Panc1 (cell line): ENCODE results near the gene NKD1. TPM values are rescaled to one million over a fixed set of nuclear protein-coding genes. Genes with fewer than 3 reads are reported as not detected.

Experiments used
- ATAC-seq: fragments of 200-7000 bp; cut with Tn5 transposase; 2 replicates; pipeline ENCODE4 v1.9.1; 2020; ENCODE audit warnings: mild to moderate bottlenecking, moderate library complexity
- BruUV-seq: library from RNA; stranded (reverse); fragments of 400-500 nt; replicated peaks from 2 replicates; lab custom pipeline; 2021; lab: Mats Ljungman, UMichigan
- CTCF ChIA-PET: fragments of 300-600 bp; sonication (Branson Sonifier 250); formaldehyde crosslinking; loops from one replicate; lab custom pipeline; 2022; ENCODE audit warnings: antibody characterized with exemption; lab: Charles Lee
- POLR2A ChIA-PET: fragments of 300-600 bp; sonication (Branson Sonifier 250); formaldehyde crosslinking; loops from one replicate; lab custom pipeline; 2022; ENCODE audit warnings: antibody characterized with exemption; lab: Charles Lee
- DNase-seq: peaks from one replicate; pipeline ENCODE4 v3.0.0-alpha.2; 2010; ENCODE audit warnings: low read depth, low spot score
- H3K27ac ChIP-seq: 2 replicates; pipeline ENCODE4 v1.5.1; 2011; ENCODE audit warnings: mild to moderate bottlenecking, low read length, inconsistent platforms
- H3K27me3 ChIP-seq: fragments of 200-500 bp; sonication (Bioruptor generic); 2 replicates; pipeline ENCODE4 v1.6.0; 2014; ENCODE audit warnings: low read length, inconsistent platforms; ENCODE audit not compliant: control insufficient read depth, insufficient read depth
- H3K36me3 ChIP-seq: fragments of 200-500 bp; sonication (Bioruptor generic); 2 replicates; pipeline ENCODE4 v1.5.1; 2014; ENCODE audit warnings: inconsistent platforms, mild to moderate bottlenecking, low read length, moderate library complexity; ENCODE audit not compliant: control insufficient read depth, insufficient read depth
- H3K4me1 ChIP-seq: 2 replicates; pipeline ENCODE4 v1.5.1; 2011; ENCODE audit warnings: inconsistent platforms, mild to moderate bottlenecking, low read length, moderate library complexity; ENCODE audit not compliant: control insufficient read depth, insufficient read depth
- H3K4me3 ChIP-seq, 2 experiments: 2 replicates each; pipeline ENCODE4 v1.5.1; 2011 to 2012; ENCODE audit warnings: low read depth in 2 of 2, low read length in 2 of 2, mild to moderate bottlenecking in 2 of 2, inconsistent platforms in 1 of 2, moderate library complexity in 1 of 2
- H3K9me3 ChIP-seq: fragments of 200-500 bp; sonication (Bioruptor generic); 2 replicates; pipeline ENCODE4 v1.5.1; 2014; ENCODE audit warnings: low read depth, mild to moderate bottlenecking, inconsistent platforms, low read length, moderate library complexity; ENCODE audit not compliant: control insufficient read depth, insufficient read depth
- POLR2AphosphoS5 ChIP-seq: IDR thresholded peaks from 2 replicates; pipeline ENCODE4 v1.6.1; 2012; ENCODE audit warnings: mild to moderate bottlenecking, low read depth, low read length, moderate library complexity
- SIN3A ChIP-seq: IDR thresholded peaks from 2 replicates; pipeline ENCODE4 v1.6.1; 2012; ENCODE audit warnings: low read depth, mild to moderate bottlenecking, low read length, moderate library complexity, borderline replicate concordance; ENCODE audit not compliant: insufficient read depth
- TCF7L2 ChIP-seq: IDR thresholded peaks from 2 replicates; pipeline ENCODE4 v1.6.1; 2011; ENCODE audit warnings: mild to moderate bottlenecking, low read depth, low read length, inconsistent platforms
- in situ Hi-C: cut with HindIII; loops from 2 replicates; pipeline ENCODE4 v1.10.0; 2016; ENCODE audit warnings: low sequenced_read_pairs, low pct_unique_long_range_greater_than_20kb
- intact Hi-C: fragments of 100-400 bp; cut with micrococcal nuclease; formaldehyde crosslinking; loops from one replicate; pipeline ENCODE4 v1.10.0; 2022; ENCODE audit not compliant: unreplicated experiment
- total RNA-seq: library from RNA; stranded (reverse); gene quantifications from one replicate; pipeline ENCODE4 v1.2.1, GENCODE V29; 2021; ENCODE audit not compliant: unreplicated experiment
- TF ChIP-seq, protein P1 (sequence below): fragments of 450-650 bp; IDR thresholded peaks from 2 replicates; pipeline ENCODE4 v1.5.1; 2017; ENCODE audit warnings: mild to moderate bottlenecking
- TF ChIP-seq, protein P2 (sequence below), 2 experiments: IDR thresholded peaks; 2 replicates each; pipeline ENCODE4 v1.6.1; 2011 to 2012; ENCODE audit warnings: low read depth in 2 of 2, control low read depth in 1 of 2, low read length in 1 of 2, mild to moderate bottlenecking in 1 of 2, moderate library complexity in 1 of 2; ENCODE audit not compliant: insufficient read depth in 1 of 2

NKD1 gene
- total RNA-seq, 1 experiment from 2014 or later = 0.18 TPM

DNA sequence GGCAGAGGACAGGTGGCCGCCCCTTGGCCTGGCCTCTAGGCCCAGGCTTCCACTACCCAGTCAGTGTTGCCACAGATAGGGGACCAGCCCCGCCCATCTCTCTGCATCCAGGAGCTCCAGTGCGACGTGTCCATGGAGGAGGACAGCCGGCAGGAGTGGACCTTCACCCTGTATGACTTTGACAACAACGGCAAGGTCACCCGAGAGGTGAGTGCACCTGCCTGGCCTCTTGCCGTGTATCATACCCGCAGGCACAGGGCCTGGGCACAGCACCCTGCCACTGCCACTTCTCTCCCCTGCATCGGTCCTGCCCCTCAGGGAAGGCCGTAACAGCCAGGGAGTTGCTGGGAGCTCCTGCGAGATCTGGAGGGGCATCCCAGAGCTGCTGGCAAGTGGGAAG lies 77.2 kb downstream of the NKD1 start:
- BruUV-seq = no TSS peak
- H3K27ac ChIP-seq = no peak overlapping the region
- no peak for DNase-seq
- H3K4me1 ChIP-seq = no peaks in the 10 kb centered on the region
- no peaks in the 10 kb centered on the region for H3K9me3 ChIP-seq
- POLR2A ChIA-PET = no interaction called here
- intact Hi-C loops = no loop called here
- no peaks in the 10 kb centered on the region for H3K36me3 ChIP-seq
- H3K4me3 ChIP-seq = no peak overlapping the region
- no peak for ATAC-seq
- in situ Hi-C loops = no loop called here
- no peak for TF ChIP-seq TCF7L2
- TF ChIP-seq, protein P1, sequence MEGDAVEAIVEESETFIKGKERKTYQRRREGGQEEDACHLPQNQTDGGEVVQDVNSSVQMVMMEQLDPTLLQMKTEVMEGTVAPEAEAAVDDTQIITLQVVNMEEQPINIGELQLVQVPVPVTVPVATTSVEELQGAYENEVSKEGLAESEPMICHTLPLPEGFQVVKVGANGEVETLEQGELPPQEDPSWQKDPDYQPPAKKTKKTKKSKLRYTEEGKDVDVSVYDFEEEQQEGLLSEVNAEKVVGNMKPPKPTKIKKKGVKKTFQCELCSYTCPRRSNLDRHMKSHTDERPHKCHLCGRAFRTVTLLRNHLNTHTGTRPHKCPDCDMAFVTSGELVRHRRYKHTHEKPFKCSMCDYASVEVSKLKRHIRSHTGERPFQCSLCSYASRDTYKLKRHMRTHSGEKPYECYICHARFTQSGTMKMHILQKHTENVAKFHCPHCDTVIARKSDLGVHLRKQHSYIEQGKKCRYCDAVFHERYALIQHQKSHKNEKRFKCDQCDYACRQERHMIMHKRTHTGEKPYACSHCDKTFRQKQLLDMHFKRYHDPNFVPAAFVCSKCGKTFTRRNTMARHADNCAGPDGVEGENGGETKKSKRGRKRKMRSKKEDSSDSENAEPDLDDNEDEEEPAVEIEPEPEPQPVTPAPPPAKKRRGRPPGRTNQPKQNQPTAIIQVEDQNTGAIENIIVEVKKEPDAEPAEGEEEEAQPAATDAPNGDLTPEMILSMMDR = no peak
- TF ChIP-seq POLR2AphosphoS5 = no peak
- no peak for TF ChIP-seq SIN3A
- TF ChIP-seq, protein P2, sequence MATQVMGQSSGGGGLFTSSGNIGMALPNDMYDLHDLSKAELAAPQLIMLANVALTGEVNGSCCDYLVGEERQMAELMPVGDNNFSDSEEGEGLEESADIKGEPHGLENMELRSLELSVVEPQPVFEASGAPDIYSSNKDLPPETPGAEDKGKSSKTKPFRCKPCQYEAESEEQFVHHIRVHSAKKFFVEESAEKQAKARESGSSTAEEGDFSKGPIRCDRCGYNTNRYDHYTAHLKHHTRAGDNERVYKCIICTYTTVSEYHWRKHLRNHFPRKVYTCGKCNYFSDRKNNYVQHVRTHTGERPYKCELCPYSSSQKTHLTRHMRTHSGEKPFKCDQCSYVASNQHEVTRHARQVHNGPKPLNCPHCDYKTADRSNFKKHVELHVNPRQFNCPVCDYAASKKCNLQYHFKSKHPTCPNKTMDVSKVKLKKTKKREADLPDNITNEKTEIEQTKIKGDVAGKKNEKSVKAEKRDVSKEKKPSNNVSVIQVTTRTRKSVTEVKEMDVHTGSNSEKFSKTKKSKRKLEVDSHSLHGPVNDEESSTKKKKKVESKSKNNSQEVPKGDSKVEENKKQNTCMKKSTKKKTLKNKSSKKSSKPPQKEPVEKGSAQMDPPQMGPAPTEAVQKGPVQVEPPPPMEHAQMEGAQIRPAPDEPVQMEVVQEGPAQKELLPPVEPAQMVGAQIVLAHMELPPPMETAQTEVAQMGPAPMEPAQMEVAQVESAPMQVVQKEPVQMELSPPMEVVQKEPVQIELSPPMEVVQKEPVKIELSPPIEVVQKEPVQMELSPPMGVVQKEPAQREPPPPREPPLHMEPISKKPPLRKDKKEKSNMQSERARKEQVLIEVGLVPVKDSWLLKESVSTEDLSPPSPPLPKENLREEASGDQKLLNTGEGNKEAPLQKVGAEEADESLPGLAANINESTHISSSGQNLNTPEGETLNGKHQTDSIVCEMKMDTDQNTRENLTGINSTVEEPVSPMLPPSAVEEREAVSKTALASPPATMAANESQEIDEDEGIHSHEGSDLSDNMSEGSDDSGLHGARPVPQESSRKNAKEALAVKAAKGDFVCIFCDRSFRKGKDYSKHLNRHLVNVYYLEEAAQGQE (IDR thresholded peaks at IDR 0.05; ENCODE audit: insufficient read depth in 1 of 2, low read depth in 2 of 2, low read length in 1 of 2) = no peak
- H3K27me3 ChIP-seq = no peaks in the 10 kb centered on the region
- CTCF ChIA-PET = no interaction called here

DNA sequence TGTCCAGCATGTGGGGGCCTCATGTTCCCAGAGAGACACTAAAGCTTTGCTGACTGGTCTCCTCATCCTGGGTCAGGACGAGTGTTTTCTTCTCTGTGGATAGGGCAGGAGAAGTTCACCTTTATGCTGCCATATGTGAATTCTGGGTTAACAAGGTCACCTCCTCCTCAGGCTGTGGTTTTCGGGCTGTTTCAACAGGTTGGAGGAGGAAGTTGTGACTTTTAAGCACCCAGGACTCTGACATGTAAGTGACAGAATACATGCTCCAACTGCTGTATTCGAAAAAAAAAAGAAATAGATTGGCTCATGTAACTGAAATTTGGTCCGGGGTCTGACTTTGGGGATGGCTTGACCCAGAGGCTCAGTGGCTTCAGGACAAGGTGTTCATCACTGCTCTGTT lies 78.7 kb downstream of the NKD1 start:
- Histone ChIP-seq H3K27me3 (no peaks in the 10 kb centered on the region), H3K36me3 (no peaks in the 10 kb centered on the region), H3K4me1 (no peaks in the 10 kb centered on the region), H3K4me3 (no peak overlapping the region), H3K9me3 (no peaks in the 10 kb centered on the region), H3K27ac (no peak overlapping the region)
- intact Hi-C loops (no loop called here), in situ Hi-C loops (no loop called here)
- no TSS peak for BruUV-seq
- TF ChIP-seq POLR2AphosphoS5 = no peak
- no peak for TF ChIP-seq TCF7L2
- TF ChIP-seq, protein P1 = no peak
- TF ChIP-seq, protein P2 (IDR thresholded peaks at IDR 0.05; ENCODE audit: insufficient read depth in 1 of 2, low read depth in 2 of 2, low read length in 1 of 2) = no peak
- no peak for TF ChIP-seq SIN3A
- no peak for DNase-seq
- CTCF ChIA-PET = no interaction called here
- POLR2A ChIA-PET = no interaction called here
- ATAC-seq = no peak
